WTC11 (cell line): ENCODE measurements around the gene PCNX3.

Source experiments
- CTCF ChIP-seq: fragments of 200-600 bp; IDR thresholded peaks from 2 replicates; pipeline ENCODE4 v1.8.0; 2022; ENCODE audit warnings: antibody characterized with exemption
- FOXJ3 ChIP-seq: sonication (generic); formaldehyde crosslinking; IDR thresholded peaks from 2 replicates; pipeline ENCODE4 v1.9.0; 2021; ENCODE audit warnings: missing genetic modification reagents, mild to moderate bottlenecking, borderline replicate concordance
- ZBTB43 ChIP-seq: sonication (generic); formaldehyde crosslinking; IDR thresholded peaks from 2 replicates; pipeline ENCODE4 v1.8.1; 2023; ENCODE audit warnings: mild to moderate bottlenecking, missing genetic modification reagents

DNA sequence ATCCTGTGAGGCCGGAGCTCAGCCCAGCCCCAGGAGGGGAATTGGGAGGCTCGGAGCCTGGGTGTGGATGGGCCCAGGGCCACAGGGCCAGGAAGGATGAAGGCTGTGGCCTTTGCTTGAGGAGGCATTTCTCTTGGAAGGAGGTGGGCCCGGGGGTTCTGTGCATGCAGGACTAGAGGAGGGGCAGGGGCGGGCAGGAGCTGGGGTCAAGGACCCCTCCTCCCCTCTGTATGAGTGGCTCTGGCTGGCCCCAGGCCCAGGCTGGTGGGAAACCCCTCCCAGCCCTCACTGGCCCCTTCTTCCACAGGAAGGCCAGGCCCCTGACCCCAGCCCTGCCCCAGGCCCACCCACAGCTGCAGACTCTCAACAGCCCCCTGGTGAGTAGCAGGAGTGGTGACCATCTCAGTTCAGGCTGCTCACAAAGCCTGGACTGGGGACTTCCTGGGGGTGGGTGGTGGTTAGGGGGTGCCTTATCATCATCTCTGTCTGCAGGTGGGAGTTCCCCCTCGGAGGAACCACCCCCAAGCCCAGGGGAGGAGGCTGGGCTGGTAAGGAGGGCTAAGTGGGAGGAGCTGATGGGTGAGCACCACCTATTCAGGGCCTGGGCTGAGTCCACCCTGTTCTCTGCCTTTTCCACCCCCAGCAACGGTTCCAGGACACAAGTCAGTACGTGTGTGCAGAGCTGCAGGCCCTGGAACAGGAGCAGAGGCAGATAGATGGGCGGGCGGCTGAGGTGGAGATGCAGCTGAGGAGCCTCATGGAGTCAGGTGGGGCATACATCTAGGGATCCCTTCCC, 25.9 kb upstream of the PCNX3 start:
- TF ChIP-seq CTCF (no peak), ZBTB43 (no peak), FOXJ3 (CRISPR knock-in tag) (no peak)
